Skin of body (tissue), 2 donors: ENCODE data around the gene DHX9. TPM values are rescaled to one million over a fixed set of nuclear protein-coding genes. Genes with fewer than 3 reads are reported as not detected.

Experiments
- DNase-seq: peaks from one replicate; lab custom pipeline; 2025; lab: John Stamatoyannopoulos, UW
- total RNA-seq: library from RNA; depleted of rRNA; stranded (reverse); fragments of >200 nt; gene quantifications from one replicate; pipeline ENCODE4 v1.2.3, GENCODE V29; 2014

DHX9 gene
- total RNA-seq, 1 donor from 2014 or later = 142 TPM

DNA sequence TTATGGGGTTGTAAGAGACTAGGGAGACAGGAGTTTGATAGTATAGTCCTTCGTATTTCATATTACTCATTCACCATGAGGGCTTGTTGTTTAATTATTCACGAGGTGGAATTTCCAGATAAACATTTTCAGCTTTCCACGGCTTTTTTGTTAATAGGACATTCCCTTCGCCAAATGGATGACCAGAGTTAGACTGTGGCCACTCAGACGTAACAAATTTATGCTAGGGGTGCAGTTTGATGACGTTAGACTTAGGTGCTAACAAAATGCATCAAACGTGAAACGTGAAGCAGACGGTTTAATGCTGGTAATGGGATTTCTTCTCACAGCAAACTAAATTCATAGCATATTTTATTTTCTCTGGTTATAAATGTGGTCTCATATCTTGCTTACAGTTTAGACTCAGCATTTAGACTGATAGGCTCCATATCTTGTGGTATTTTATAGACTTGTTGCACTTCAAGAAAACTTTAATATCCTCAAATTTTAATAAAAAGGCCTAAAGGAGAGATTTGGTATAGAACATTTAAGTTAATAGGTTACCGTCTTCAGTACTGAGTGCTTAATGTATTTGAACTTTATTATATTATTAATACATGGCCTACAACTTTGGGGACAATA, 2.3 kb downstream of the DHX9 start:
- DNase-seq = no peak

GRCh38 chr1:182842265-182842664, 3.1 kb downstream of the DHX9 start:
- DNase-seq = no peak

DNA sequence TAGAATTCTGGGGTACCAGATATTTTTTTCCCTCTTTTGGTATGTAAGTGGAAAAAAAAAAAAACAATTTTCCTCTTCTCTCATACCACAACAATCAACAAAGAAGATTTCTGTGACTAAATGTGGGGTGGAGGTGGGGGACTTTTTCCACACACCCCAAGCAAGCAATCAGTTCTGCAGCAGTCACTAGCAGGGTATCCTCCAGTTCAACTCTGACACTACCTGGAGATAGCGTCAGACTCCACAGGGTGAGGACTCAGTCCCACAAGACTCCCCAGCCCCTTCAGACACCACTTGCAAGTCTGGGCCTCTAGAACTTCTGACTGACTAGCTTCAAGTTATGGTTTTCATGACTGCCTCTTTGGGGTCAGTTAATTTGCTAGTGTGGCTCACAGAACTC, 6.2 kb downstream of the DHX9 start:
- DNase-seq = no peak

DNA sequence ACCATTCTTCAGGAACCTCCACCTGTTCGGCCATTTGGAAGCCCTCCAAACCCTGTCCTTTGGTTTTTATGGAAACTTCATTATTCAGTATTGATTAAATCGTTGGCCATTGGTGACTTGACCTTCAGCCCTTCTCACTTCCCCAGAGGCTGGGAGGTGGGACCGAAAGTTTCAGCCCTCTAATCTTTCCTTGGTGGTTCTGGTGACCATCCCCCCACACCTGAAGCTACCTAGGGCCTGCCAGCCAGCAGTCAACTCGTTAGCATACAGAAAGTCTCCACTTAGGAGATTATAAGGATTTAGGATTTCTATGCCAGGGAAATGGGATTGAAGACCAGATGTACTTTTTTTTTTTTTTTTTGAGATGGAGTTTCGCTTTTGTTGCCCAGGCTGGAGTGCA, 6.7 kb downstream of the DHX9 start:
- no peak for DNase-seq

DNA sequence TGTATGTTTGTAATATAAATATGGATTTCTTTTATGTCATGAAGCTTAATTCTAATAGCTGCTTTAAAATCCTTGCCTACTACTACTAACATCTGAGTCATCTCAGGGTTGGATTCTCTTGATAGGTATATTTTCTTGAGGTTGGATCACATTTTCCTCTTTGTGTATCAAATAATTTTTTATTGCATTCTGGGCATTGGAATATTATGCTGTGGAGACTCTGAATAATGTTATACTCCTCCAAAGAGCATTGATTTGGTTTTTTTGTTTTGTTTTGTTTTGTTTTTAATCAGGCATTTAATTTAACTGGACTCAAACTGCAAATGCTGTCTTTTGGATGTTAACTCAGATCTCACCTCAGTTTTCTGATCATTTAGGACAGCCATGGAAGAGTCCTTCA, 8.0 kb downstream of the DHX9 start:
- DNase-seq = no peak

DNA sequence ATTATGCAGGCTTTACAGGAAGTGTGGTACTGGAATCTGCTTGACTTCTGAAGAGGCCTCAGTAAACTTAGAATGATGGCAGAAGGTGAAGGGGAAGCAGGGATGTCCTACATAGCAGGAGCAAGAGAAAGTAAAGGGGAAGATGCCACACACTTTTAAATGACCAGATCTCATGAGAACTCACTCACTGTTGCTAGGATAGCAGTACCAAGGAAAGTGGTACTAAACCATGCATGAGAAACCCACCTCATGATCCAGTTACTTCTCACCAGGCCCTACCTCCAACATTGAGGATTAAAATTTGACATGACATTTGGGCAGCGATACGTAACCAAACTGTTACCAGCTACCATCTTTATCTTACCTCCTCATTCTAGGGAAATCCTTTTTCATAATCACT, 9.6 kb downstream of the DHX9 start:
- DNase-seq = no peak

DNA sequence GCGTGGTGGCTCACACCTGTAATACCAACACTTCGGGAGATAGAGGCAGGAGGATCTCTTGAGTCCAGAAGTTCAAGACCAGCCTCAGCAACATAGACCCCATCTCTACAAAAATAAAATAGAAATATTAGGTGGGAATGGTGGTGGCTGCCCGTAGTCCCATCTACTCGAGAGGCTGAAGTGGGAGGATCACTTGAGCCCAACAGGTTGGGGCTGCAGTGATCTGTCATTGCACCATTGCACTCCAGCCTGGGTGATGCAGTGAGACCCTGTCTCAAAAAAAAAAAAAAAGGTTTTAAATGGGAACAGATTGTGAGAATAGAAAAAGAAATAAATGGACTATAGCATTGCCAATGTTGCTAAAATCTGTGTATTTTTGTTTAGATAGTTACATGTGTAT, 11.2 kb downstream of the DHX9 start:
- DNase-seq = no peak

DNA sequence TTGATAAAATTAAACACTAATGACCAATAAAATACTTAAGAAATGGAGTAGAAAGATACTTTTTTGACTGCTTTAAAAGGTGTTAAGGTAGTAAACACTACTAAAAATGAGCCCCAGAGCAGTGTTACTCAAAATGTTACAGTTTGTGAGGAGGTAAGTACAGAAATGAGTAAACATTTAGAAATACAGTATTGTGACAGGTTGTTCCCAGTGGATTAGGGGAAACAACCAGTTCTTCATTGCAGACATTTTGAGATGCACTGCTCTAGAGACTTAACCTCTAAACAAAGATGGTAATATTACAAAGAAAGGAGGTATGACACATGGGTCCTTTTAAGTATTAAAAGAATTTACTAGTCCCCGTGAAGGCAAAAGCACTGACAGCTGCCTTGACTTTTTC, 12.7 kb downstream of the DHX9 start:
- no peak for DNase-seq

DNA sequence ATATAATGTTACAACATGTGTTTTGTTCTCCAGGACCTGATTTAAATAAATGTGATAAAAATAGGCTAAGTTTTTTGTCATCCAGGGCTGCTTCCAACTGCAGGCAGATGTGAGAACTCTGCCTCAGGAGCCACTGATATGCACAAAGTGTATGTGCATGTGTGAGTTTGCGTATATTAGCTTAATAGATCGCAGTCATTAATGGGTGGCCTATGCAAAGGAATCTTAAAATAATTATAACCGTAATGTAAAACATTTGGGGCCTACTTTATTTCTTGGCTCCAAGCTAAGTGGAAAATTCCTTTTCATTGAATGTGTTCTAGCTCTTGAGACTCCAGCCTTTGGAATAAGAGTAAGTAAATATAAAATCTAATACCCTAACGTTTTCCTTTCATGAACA, 16.8 kb downstream of the DHX9 start:
- peak; percentile 67 for DNase-seq

GRCh38 chr1:182857212-182857611, 18.1 kb downstream of the DHX9 start:
- no peak for DNase-seq

DNA sequence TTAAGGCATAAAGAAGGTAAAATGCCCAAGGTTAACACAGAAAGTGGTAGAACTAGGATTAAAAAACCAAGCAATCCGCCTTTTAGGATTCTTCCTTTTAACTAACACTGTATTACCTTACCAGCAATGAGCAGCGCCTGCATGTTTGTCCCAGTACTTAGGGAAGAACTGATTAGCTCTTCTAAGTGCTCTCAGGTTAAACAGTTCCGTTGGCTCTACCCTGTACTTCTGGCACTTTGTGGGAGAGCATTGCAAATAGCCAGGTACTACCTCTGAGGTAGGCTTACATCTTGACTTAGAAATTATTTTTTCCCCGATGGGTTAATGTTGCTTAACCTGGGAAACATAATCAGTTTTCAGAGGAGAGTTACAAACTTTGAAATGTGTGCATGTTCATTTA, 21.5 kb downstream of the DHX9 start:
- DNase-seq = no peak

GRCh38 chr1:182861994-182862393, 22.8 kb downstream of the DHX9 start:
- no peak for DNase-seq

DNA sequence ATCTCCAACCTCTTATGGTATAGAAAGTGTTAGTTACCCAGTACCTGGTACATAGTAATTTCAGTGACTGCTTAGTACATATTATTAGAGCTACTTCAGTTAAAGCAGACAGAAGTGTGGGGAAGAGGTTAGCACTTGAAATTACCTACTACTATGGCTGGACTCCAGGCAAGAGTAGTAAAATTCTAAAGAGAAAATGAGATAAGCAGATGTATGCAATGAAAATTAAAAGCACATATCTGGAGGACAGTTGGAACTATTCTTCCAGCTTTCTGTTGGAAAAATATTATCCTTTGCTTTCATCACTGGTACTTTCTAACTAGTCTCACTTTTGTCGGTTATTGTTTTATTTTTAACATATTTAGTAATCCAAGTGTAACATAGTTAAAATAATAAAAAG, 23.7 kb downstream of the DHX9 start:
- no peak for DNase-seq

DNA sequence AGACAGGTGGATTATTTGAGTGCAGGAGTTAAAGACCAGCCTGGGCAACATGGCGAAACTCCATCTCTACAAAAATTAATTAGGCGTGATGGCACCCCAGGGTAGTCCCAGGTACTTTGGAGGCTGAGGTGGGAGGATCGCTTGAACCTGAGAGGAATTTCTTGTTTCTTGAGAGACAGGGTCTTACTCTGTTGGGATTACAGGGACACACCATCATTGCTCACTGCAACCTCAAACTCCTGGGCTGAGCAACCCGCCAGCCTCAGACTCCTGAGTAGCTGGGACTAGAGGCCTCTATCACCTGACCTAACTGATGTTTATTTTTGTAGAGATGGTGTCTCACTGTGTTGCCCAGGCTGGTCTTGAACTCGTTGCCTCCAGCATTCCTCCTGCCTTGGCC, 24.8 kb downstream of the DHX9 start:
- DNase-seq = no peak

DNA sequence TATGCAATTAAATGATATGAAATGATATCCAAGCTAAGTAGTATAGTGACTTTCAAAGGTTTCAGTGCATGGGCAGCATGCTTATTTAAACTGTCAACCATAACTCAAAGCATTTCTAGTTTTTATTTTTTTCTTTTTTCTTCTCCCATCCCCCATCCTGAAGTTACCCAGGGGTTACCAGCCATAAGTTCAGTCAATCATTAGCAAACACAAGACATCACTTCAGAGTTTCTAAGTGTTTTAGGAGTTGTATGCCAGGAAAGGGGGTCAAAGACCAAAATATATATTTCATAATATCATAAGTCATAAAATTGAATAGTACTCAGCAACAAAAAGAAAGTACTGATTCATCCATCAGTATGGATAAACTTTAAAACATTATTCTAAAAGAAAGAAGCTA, 28.7 kb downstream of the DHX9 start:
- no peak for DNase-seq

- no peak for DNase-seq
These were observed 30.1 kb downstream of the DHX9 start for GRCh38 chr1:182869241-182869666.

DNA sequence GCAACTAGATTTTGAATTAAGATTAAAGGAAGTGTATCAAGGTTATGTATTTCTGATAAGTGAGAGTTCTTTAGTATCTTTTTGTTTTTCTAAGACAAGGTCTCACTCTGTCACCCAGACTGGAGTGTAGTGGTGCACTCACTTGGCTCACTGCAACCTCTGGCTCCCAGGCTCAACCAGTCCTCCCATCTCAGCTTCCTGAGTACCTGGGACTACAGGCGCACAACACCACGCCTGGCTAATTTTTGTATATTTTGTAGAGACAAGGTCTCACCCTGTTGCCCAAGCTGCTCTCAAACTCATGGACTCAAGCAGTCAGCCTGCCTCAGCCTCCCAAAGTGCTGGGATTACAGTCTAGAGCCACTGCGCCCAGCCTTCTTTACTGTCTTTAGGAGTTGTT, 33.7 kb downstream of the DHX9 start:
- no peak for DNase-seq

DNA sequence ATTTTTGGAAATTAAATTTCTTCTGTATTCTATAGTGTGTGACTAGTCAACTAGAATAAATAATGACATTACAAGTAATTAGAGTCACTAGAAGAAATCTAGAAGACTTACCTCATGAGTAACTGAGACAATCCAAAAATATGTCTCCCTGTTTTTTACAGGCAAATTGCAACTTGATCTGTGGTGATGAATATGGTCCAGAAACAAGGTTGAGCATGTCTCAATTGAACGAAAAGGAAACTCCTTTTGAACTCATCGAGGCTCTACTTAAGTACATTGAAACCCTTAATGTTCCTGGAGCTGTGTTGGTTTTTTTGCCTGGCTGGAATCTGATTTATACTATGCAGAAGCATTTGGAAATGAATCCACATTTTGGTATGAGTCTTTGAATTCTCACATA, 36.7 kb downstream of the DHX9 start:
- DNase-seq = no peak

- no peak for DNase-seq
These were observed 38.2 kb downstream of the DHX9 start for GRCh38 chr1:182877331-182877730.

DNA sequence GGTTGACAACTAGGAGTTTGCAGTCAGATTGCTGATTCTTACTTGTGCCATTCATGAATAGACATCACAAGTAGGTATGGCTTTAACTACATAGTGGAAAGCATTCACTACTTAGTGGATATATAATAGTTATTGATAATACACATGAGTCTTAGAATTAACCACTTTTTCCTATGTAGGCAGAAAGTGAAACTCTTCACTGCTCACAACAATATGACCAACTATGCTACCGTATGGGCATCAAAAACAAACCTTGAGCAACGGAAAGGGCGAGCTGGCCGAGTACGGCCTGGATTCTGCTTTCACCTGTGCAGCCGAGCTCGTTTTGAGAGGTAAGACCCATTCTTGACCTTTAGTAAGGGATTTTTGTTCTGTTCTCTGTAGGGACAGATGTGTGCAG, 38.7 kb downstream of the DHX9 start:
- no peak for DNase-seq

DNA sequence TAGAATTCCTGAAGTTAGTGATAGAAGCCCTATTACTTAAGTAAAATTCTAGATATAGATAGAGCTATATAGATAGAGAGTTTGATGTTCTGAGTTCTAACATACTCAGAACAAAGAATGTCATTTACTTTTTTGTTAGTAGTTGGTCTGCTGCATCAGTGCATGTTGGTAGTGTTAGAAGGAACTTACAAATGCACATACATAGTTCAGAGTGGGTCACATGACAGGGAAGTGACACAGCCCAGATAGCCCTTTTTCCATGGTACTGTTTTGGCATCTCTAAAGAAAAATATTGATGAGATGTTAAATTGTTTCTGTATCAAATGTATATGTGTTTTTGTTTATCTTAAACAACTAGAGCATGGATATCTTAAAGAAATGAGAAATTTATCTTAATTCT, 45.7 kb downstream of the DHX9 start:
- DNase-seq = no peak

DNA sequence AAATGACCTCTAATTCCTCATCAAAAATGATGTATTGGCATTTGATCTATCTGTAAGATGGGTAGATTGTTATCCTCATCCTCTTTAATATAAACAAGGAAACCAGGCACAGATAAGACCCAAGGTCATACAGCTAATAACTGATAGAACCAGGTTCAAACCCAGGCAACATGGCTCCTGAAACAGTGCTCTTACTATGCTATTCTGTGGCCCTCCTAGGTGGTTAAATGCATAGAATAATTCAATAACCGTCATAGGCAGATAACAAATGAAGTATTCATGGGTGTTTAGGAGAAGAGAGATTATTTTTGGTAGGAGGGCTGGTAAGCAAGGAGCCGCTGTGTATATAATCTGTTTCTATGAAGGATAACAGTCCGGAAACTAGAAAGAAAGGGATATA, 46.4 kb downstream of the DHX9 start:
- DNase-seq = no peak

- no peak for DNase-seq
These were observed 47.8 kb downstream of the DHX9 start for GRCh38 chr1:182886985-182887384.
